Stimulated activated naive CD4-positive, alpha-beta T cell (primary cell): ENCODE measurements around the gene ALCAM.
"Not testable (repeated sequence)": the region's sequence is repeated elsewhere in the genome, so short reads cannot be mapped to it uniquely, and the experiment has no call there.

Experiments used
- DNase-seq, 6 experiments: peaks; one replicate each; lab custom pipeline; 2025; lab: John Stamatoyannopoulos, UW

ALCAM gene

DNA sequence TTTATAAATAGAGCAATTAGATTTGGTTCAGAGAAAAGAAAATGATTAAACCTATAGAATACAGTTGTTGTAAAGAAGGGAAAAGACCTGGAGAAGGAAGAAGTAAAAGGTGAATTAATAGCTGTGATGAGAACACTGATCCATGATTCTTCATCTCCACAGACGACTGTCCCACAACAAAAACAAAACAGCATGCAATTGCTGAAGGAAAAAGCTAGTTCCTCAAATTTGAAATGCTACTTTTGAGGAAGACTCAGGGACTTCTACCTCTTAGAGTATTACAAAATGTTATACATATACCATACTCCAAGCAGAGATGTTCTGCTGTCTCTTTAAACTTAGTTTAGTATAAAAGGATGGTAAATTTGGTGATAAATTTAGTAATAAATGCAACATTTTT is 21.5 kb downstream of the ALCAM start:
- no peak for DNase-seq

DNA sequence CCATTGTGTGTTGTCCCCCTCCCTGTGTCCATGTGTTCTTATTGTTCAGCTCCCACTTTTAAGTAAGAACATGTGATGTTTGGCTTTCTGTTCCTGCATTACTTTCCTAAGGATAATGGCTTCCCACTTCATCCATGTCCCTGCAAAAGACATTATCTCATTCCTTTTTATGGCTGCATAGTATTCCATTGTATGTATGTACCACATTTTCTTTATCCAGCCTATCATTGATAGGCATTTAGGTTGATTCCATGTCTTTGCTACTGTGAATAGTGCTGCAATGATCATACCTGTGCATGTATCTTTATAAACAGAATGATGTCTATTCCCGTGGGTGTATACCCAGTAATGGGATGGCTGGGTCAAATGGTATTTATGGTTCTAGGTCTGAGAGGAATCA is 23.1 kb downstream of the ALCAM start:
- DNase-seq = not testable (repeated sequence)

GRCh38 chr3:105392598-105392997 is 25.9 kb downstream of the ALCAM start:
- DNase-seq = not testable (repeated sequence)

DNA sequence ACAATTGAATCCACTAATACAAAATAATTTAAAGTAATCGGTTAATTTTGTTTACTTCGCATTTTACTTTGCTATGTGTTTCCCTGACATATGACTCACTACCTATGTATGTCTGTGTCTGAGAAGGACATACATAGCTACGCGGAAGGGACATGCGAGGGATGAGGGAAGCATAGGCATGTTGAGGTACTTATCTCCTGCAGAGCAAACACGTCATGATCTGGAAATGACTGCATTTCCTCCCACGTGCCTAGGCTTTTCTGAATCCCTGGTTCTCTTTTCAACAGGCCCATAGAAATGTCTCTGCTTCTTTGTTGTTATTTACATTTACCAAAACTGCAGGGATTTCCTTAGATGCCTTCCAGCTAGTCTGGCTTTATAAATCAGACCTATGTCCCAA is 27.5 kb downstream of the ALCAM start:
- DNase-seq = no peak

GRCh38 chr3:105397974-105398373 is 31.3 kb downstream of the ALCAM start:
- DNase-seq = no peak

- DNase-seq = no peak
Observed at GRCh38 chr3:105398437-105398836, 31.7 kb downstream of the ALCAM start.

GRCh38 chr3:105399062-105399461 is 32.4 kb downstream of the ALCAM start:
- DNase-seq = no peak

DNA sequence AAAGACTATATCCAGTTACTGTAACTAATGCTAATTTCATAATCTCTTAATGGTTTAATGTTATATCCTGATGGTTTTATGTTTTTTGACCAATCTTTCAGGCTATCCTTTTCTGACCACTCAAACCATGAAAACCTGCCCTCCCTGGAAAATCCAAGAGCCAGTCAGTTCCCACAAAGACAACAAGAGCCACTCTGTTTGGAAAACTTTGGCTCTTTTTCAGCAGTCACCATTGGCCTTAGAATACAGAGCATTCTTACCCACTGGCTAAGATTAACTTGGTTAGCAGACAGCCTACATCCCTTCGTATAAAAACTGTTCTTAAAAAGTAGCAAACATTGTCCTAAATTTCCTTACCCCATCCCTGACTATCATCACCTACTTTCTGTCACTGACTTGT is 32.9 kb downstream of the ALCAM start:
- no peak for DNase-seq

DNA sequence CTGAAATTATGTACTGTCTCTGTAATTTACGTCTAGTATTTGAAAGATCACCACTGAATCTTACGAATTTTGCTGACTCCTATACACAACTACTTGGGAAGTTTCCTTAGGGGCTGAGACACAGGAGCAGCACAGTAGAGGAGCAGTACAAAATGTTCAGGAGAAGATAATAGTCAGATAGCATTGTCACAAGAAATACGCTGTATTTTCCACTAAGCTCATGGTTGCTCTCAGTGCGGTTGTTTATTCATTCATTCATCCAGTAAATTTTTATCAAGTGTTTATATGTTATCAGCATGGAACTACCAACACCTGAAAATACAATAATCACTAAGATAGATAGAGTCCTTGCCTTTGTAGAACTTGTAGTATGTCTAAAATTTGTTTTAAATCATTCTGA is 34.5 kb downstream of the ALCAM start:
- DNase-seq = no peak

DNA sequence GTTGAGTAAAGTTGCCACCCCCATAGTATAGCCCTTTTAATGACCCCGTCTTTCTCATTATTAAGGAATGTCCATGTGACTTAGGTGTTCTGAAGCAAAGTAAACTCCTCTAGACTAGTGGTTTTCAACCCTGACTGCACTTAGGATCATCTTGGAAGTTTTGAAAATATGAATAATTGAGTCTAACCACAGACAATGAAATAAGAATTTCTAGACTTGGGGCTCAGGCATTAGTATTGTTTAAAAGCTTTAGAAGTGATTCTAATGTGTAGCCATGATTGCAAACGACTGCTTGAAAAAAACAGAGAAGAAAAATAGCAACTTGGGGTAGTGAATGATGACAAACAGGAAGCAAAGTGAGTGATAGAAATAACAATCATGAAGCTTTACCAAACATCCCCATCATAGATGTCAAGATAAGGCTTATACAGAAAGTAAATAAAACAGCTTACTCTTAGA is 35.0 kb downstream of the ALCAM start:
- no peak for DNase-seq

GRCh38 chr3:105402287-105402801 is 35.6 kb downstream of the ALCAM start:
- DNase-seq = no peak

GRCh38 chr3:105403034-105403433 is 36.3 kb downstream of the ALCAM start:
- not testable (repeated sequence) for DNase-seq

- DNase-seq = no peak
Observed at GRCh38 chr3:105406268-105406667, 39.6 kb downstream of the ALCAM start.

DNA sequence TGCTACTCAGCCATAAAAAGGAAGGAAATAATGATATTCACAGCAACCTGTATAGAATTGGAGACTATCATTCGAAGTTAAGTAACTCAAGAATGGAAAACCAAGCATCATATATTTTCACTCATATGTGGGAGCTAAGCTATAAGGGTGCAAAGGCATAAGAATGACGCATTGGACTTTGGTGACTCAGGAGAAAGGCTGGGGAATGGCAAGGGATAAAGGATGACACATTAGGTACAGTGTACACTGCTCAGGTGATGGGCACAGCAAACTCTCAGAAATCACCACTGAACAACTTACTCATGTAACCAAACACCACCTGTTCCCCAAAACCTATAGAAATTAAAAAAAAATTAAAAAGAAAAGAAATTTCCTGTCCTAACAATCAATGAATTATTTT is 42.7 kb downstream of the ALCAM start:
- no peak for DNase-seq

- DNase-seq = no peak
Observed at GRCh38 chr3:105413343-105413887, 46.7 kb downstream of the ALCAM start.

DNA sequence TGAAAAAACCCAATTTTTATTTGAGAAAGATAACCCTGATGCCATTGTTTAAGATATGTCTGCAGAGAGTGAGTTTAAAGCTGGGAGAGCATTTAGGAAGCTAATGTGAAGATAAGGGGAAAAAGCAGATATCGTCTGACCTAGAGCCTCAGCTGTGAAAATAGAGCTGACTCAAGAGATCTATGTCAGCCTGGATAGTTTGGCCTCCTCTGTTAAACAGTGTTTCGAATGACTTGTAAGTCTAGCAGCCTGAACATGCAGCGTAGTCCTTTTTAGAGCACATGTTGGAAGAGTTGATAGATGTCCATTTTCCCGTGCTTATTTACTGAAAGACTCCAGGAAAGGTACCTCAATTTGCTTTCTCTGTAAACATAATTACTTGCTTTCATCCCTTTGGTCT is 48.1 kb downstream of the ALCAM start:
- no peak for DNase-seq

DNA sequence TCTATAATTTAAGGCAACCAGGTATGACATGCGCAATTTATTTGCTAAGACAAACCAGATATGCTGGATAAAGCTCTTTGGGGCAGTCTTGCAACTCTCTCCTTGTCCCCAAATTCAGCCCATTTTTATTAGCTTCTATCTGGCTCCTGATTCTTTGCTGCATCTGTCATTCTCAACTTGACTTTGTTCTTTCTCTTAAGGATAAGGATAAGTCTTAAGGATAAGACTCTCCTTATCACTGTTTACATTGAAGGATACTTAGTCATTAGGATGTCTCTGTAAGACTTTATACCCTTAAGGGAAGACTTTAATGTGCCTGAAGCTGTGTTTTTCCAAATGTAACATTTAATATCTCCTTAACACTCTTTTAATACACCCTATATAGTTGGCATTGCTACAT is 49.2 kb downstream of the ALCAM start:
- DNase-seq = no peak

GRCh38 chr3:105417525-105418289 is 51.0 kb downstream of the ALCAM start:
- no peak for DNase-seq

GRCh38 chr3:105422645-105423044 is 55.9 kb downstream of the ALCAM start:
- DNase-seq = no peak

DNA sequence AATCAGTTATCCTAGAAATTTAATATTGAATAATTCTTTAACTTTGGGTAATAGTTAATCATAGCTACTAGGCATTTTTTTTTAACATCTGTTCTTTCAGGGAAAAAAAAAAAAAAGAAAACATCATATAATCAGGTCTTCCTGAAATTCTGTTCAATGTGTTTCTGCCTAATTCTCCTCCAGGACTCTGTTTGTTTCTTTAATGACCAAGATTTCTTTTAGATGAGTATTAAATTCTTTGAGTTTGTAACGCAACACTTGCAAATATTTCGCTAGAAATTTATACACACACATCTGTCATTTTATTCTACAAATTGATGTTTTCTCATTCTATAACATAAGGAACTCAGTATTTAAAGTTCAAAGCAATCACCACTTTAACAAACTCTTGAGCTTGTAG is 56.7 kb downstream of the ALCAM start:
- DNase-seq = no peak

DNA sequence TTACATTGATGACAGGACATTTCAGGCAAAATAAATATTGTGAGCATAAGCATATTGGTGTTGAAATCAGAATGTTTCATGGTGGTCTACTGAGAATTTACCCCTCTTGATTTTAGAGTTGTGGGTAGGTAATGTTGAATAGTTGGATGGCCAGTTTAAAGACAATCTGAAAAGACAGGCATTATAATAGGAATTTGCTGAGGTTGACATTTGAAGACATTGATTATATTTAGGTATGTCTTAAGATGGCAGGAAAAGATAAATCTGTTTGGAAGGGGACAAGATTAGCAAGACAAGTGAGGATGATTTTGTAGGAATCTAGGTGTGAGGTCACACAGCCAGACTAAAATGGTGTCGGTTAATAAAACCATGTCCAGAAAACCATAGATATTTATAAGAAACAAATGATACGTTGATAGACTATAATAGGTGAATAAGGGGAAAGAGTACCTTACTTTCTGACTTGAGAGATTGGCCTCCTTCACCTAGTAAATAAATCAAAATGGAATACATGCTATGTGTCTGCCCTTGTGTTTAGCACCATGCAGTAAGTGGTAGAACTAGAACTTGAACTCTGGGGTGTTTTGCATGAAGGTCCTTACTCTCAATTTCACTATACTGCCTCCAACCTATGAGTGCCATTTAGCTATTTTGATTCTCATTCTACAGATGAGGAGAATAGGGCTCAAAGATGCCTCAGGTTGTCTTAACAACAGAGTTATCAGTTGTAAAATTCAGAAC is 57.9 kb downstream of the ALCAM start:
- DNase-seq = no peak

GRCh38 chr3:105425153-105425502 is 58.4 kb downstream of the ALCAM start:
- DNase-seq = no peak

GRCh38 chr3:105427332-105427731 is 60.6 kb downstream of the ALCAM start:
- DNase-seq = no peak
